Natural killer cell (primary cell): ENCODE results near the gene CTPS1. TPM values are rescaled to one million over a fixed set of nuclear protein-coding genes. Genes with fewer than 3 reads are reported as not detected.

Experiments used
- ATAC-seq, 3 donors: fragments of 150-1000 bp in 2 of 3; fragments of 200-7000 bp in 1 of 3; cut with Tn5 transposase; 1 replicate in 1 of 3; 2 replicates in 2 of 3; pipeline ENCODE4 v1.10.0; 2021; ENCODE audit warnings: mild to moderate bottlenecking in 2 of 3, moderate library complexity in 2 of 3
- DNase-seq, 2 donors: peaks; one replicate each; pipeline versions ENCODE4 v3.0.0 to v3.0.0-alpha.2; 2013 to 2021; ENCODE audit warnings: mixed read lengths in 1 of 2
- H3K27ac ChIP-seq: one replicate; pipeline ENCODE4 v1.5.1; 2013; ENCODE audit warnings: mild to moderate bottlenecking, low read length
- H3K27me3 ChIP-seq: one replicate; pipeline ENCODE4 v1.6.1; 2013; ENCODE audit warnings: low read length; ENCODE audit not compliant: control insufficient read depth, insufficient read depth
- H3K36me3 ChIP-seq: one replicate; pipeline ENCODE4 v1.6.1; 2013; ENCODE audit warnings: low read length; ENCODE audit not compliant: control insufficient read depth, insufficient read depth
- H3K4me1 ChIP-seq: one replicate; pipeline ENCODE4 v1.6.1; 2013; ENCODE audit warnings: low read length; ENCODE audit not compliant: control insufficient read depth, insufficient read depth
- H3K4me3 ChIP-seq: one replicate; pipeline ENCODE4 v1.5.1; 2013; ENCODE audit warnings: low read length
- H3K9me3 ChIP-seq: one replicate; pipeline ENCODE4 v1.6.1; 2013; ENCODE audit warnings: low read length; ENCODE audit not compliant: control insufficient read depth, insufficient read depth
- H3K27ac Mint-ChIP-seq, 2 donors: one replicate each; pipeline ENCODE4 v1.8.0; 2022; ENCODE audit warnings: mild to moderate bottlenecking in 2 of 2, mixed read lengths in 2 of 2, moderate library complexity in 1 of 2
- H3K27me3 Mint-ChIP-seq, 2 donors: one replicate each; pipeline ENCODE4 v1.8.0; 2022; ENCODE audit warnings: low read depth in 2 of 2, mixed read lengths in 2 of 2
- H3K36me3 Mint-ChIP-seq: one replicate; pipeline ENCODE4 v1.8.0; 2022; ENCODE audit warnings: mixed read lengths
- H3K4me1 Mint-ChIP-seq, 2 donors: one replicate each; pipeline ENCODE4 v1.8.0; 2022; ENCODE audit warnings: mixed read lengths in 2 of 2
- H3K4me3 Mint-ChIP-seq: one replicate; pipeline ENCODE4 v1.8.0; 2022; ENCODE audit warnings: mild to moderate bottlenecking, moderate library complexity, mixed read lengths
- H3K9me3 Mint-ChIP-seq, 2 donors: one replicate each; pipeline ENCODE4 v1.8.0; 2022; ENCODE audit warnings: mixed read lengths in 2 of 2
- WGBS: methylation state at CpG from one replicate; pipeline ENCODE4 v1.1.7; 2013; ENCODE audit warnings: missing lambda C conversion rate; ENCODE audit not compliant: insufficient coverage; 5-methylcytosine and 5-hydroxymethylcytosine counted together
- intact Hi-C: fragments of 100-400 bp; cut with micrococcal nuclease; formaldehyde crosslinking; loops from one replicate; pipeline ENCODE4 v1.14.2; 2022
- total RNA-seq, 4 donors: library from RNA; stranded (reverse); fragments of 120-200 nt in 1 of 4; gene quantifications; one replicate each; pipeline versions ENCODE4 v1.2.3 to v1.2.4, GENCODE V29; 2013 to 2022
- TF ChIP-seq, protein P1 (sequence below): fragments of 200-600 bp; IDR thresholded peaks from one replicate; pipeline ENCODE4 v1.8.0; 2022; ENCODE audit warnings: antibody characterized with exemption

The CTPS1 gene
- total RNA-seq, 3 donors from 2014 or later (not counting 1 experiment from before 2014, with no cell fraction given), result 90.5 to 128 (median 99.0) TPM

GRCh38 chr1:41032147-41032546 is 52.7 kb downstream of the CTPS1 start:
- Histone ChIP-seq H3K27ac (no peak overlapping the region), H3K36me3 (peaks cover 22% of the 10 kb centered on the region), H3K9me3 (no peaks in the 10 kb centered on the region), H3K4me3 (no peak overlapping the region), H3K4me1 (no peaks in the 10 kb centered on the region), H3K27me3 (no peaks in the 10 kb centered on the region)
- no peak overlapping the region for H3K27ac Mint-ChIP-seq
- no peaks in the 10 kb centered on the region for H3K27me3 Mint-ChIP-seq
- TF ChIP-seq, protein P1, sequence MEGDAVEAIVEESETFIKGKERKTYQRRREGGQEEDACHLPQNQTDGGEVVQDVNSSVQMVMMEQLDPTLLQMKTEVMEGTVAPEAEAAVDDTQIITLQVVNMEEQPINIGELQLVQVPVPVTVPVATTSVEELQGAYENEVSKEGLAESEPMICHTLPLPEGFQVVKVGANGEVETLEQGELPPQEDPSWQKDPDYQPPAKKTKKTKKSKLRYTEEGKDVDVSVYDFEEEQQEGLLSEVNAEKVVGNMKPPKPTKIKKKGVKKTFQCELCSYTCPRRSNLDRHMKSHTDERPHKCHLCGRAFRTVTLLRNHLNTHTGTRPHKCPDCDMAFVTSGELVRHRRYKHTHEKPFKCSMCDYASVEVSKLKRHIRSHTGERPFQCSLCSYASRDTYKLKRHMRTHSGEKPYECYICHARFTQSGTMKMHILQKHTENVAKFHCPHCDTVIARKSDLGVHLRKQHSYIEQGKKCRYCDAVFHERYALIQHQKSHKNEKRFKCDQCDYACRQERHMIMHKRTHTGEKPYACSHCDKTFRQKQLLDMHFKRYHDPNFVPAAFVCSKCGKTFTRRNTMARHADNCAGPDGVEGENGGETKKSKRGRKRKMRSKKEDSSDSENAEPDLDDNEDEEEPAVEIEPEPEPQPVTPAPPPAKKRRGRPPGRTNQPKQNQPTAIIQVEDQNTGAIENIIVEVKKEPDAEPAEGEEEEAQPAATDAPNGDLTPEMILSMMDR, result no peak
- no peak overlapping the region for H3K4me3 Mint-ChIP-seq
- no peaks in the 10 kb centered on the region for H3K9me3 Mint-ChIP-seq
- no peak for ATAC-seq
- H3K36me3 Mint-ChIP-seq, result no peaks in the 10 kb centered on the region
- no peak for DNase-seq
- H3K4me1 Mint-ChIP-seq, result no peaks in the 10 kb centered on the region
- 47% methylated on average over 1 of the region's 2 CpGs for WGBS
- intact Hi-C loops, result no loop called here

- Histone ChIP-seq H3K4me3 (no peak overlapping the region), H3K27ac (no peak overlapping the region), H3K36me3 (peaks cover 21% of the 10 kb centered on the region), H3K4me1 (no peaks in the 10 kb centered on the region), H3K9me3 (no peaks in the 10 kb centered on the region), H3K27me3 (no peaks in the 10 kb centered on the region)
- H3K4me3 Mint-ChIP-seq, result no peak overlapping the region
- TF ChIP-seq, protein P1, result no peak
- no peaks in the 10 kb centered on the region for H3K9me3 Mint-ChIP-seq
- H3K36me3 Mint-ChIP-seq, result no peaks in the 10 kb centered on the region
- intact Hi-C loops, result no loop called here
- H3K4me1 Mint-ChIP-seq, result no peaks in the 10 kb centered on the region
- WGBS, result 96% methylated on average over 2 of the region's 3 CpGs
- H3K27me3 Mint-ChIP-seq, result no peaks in the 10 kb centered on the region
- no peak overlapping the region for H3K27ac Mint-ChIP-seq
- DNase-seq, result no peak
- ATAC-seq, result no peak
Observed at GRCh38 chr1:41033272-41033671, 53.8 kb downstream of the CTPS1 start.

GRCh38 chr1:41037116-41037903 is 57.8 kb downstream of the CTPS1 start:
- H3K4me1 Mint-ChIP-seq, result no peaks in the 10 kb centered on the region
- H3K4me3 ChIP-seq, result no peak overlapping the region
- H3K36me3 Mint-ChIP-seq, result no peaks in the 10 kb centered on the region
- no peaks in the 10 kb centered on the region for H3K27me3 Mint-ChIP-seq
- H3K4me3 Mint-ChIP-seq, result no peak overlapping the region
- H3K27ac Mint-ChIP-seq, result no peak overlapping the region
- ATAC-seq (no peak), DNase-seq (no peak)
- H3K9me3 Mint-ChIP-seq, result no peaks in the 10 kb centered on the region
- TF ChIP-seq, protein P1, result no peak
- H3K27me3 ChIP-seq, result no peaks in the 10 kb centered on the region
- H3K27ac ChIP-seq, result no peak overlapping the region
- H3K36me3 ChIP-seq, result peaks cover 12% of the 10 kb centered on the region
- no peaks in the 10 kb centered on the region for H3K4me1 ChIP-seq
- WGBS, result 94% methylated on average over 3 of the region's 3 CpGs
- intact Hi-C loops, result no loop called here
- no peaks in the 10 kb centered on the region for H3K9me3 ChIP-seq

DNA sequence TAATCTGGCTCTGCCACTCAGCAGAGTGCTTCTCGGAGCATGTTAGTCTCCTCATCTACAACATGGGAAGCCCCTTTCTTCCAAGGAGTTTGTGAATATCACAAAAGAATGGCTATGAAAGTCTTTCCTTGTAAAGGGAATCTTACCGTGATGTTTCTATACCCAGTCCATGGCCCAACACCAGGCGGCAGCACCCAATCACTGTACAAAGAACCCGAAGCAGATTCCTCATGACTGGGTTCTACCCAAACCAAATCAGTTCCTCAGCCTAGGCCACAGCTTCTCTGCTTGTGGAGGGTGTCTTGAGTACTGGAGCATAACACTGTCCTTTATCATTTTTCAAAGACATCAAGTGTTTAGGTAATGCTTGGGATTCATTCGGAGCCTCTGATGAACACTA is 58.6 kb downstream of the CTPS1 start:
- H3K9me3 Mint-ChIP-seq, result no peaks in the 10 kb centered on the region

More for the DNA sequence above, 58.6 kb downstream of the CTPS1 start:
- H3K36me3 Mint-ChIP-seq, result no peaks in the 10 kb centered on the region
- Histone ChIP-seq H3K4me1 (no peaks in the 10 kb centered on the region), H3K4me3 (no peak overlapping the region), H3K27ac (no peak overlapping the region), H3K36me3 (peaks cover 11% of the 10 kb centered on the region), H3K27me3 (no peaks in the 10 kb centered on the region), H3K9me3 (no peaks in the 10 kb centered on the region)
- no peaks in the 10 kb centered on the region for H3K27me3 Mint-ChIP-seq
- DNase-seq, result no peak
- intact Hi-C loops, result no loop called here
- H3K27ac Mint-ChIP-seq, result no peak overlapping the region
- 100% methylated on average over 3 of the region's 5 CpGs for WGBS
- no peak overlapping the region for H3K4me3 Mint-ChIP-seq
- TF ChIP-seq, protein P1, result no peak
- H3K4me1 Mint-ChIP-seq, result no peaks in the 10 kb centered on the region
- no peak for ATAC-seq
